Liver (tissue), 3 donors: ENCODE data around the gene TMEM151B.

Experiments used
- HNF4G ChIP-seq: IDR thresholded peaks from 2 replicates; pipeline ENCODE4 v1.6.1; 2016; ENCODE audit warnings: antibody characterized with exemption
- JUND ChIP-seq, 2 donors: IDR thresholded peaks; 2 replicates each; pipeline ENCODE4 v1.6.1; 2016; ENCODE audit warnings: antibody characterized with exemption in 2 of 2
- TAF1 ChIP-seq: conservative IDR thresholded peaks from 2 replicates; pipeline ENCODE4 v1.6.1; 2016; ENCODE audit warnings: antibody characterized with exemption, mild to moderate bottlenecking
- TF ChIP-seq, protein P1 (sequence below): IDR thresholded peaks from 2 replicates; pipeline ENCODE4 v1.6.1; 2016; ENCODE audit warnings: antibody characterized with exemption
- TF ChIP-seq, protein P2 (sequence below): fragments of 150-350 bp; IDR thresholded peaks from 2 replicates; pipeline ENCODE4 v1.5.1; 2017; ENCODE audit warnings: improper control_type of control experiment, low read depth, low read length; ENCODE audit not compliant: missing input control
- donor health status: healthy.
- donor health status: healthy.

DNA sequence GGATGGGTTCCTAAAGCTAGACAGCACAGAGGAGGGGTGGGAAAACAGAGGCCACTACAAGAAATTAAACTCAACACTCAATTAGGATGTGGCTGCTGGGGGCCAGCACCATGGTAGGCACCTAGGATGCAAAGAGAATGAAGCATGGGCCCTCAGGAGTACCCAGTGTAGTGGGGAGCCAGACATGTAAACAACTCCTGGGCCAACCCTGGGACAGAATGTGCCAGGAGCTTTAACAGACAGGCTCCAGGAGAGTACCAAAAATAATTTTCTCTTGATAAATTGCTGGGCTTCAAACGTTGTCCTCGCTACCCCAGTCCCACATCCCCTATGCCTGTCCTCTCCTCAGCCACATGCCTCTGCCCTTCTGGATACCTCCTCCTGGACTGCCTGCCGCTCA lies 1.7 kb downstream of the TMEM151B start:
- TF ChIP-seq, protein P1, sequence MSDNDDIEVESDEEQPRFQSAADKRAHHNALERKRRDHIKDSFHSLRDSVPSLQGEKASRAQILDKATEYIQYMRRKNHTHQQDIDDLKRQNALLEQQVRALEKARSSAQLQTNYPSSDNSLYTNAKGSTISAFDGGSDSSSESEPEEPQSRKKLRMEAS, result no peak
- TF ChIP-seq JUND (IDR thresholded peaks at IDR 0.05), result no peak
- no peak for TF ChIP-seq TAF1
- TF ChIP-seq, protein P2, sequence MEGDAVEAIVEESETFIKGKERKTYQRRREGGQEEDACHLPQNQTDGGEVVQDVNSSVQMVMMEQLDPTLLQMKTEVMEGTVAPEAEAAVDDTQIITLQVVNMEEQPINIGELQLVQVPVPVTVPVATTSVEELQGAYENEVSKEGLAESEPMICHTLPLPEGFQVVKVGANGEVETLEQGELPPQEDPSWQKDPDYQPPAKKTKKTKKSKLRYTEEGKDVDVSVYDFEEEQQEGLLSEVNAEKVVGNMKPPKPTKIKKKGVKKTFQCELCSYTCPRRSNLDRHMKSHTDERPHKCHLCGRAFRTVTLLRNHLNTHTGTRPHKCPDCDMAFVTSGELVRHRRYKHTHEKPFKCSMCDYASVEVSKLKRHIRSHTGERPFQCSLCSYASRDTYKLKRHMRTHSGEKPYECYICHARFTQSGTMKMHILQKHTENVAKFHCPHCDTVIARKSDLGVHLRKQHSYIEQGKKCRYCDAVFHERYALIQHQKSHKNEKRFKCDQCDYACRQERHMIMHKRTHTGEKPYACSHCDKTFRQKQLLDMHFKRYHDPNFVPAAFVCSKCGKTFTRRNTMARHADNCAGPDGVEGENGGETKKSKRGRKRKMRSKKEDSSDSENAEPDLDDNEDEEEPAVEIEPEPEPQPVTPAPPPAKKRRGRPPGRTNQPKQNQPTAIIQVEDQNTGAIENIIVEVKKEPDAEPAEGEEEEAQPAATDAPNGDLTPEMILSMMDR, result no peak
- TF ChIP-seq HNF4G, result no peak
